Kasumi-1 (cell line): Measurements from ENCODE around the gene CX3CR1.
"Not testable (repeated sequence)": the region's sequence is repeated elsewhere in the genome, so short reads cannot be mapped to it uniquely, and the experiment has no call there.

Experiments used
- DNase-seq, 2 experiments: peaks; one replicate each; lab custom pipeline; 2025; lab: John Stamatoyannopoulos, UW

Gene CX3CR1

GRCh38 chr3:39279745-39280517, at the start of gene CX3CR1:
Gene CX3CR1, minus strand, starts transcription at chr3:39280036. Its CDS starts 13,527 bp downstream, at chr3:39266509.
- peak; percentile 65 to 75 for DNase-seq

- DNase-seq: no peak
Observed at GRCh38 chr3:39329493-39329892, 49.7 kb upstream of the CX3CR1 start, which contains the start of gene CCR8. Gene CCR8, plus strand, starts transcription at chr3:39329709. Its CDS starts 2,623 bp downstream, at chr3:39332332.

- DNase-seq: no peak
Observed at GRCh38 chr3:39327746-39328349, 48.0 kb upstream of the CX3CR1 start.

GRCh38 chr3:39327053-39327745, 47.4 kb upstream of the CX3CR1 start:
- no peak for DNase-seq

GRCh38 chr3:39325236-39325635, 45.4 kb upstream of the CX3CR1 start:
- DNase-seq: no peak

GRCh38 chr3:39323494-39323893, 43.7 kb upstream of the CX3CR1 start:
- DNase-seq: peak; percentile 18 to 27

GRCh38 chr3:39322936-39323335, 43.1 kb upstream of the CX3CR1 start:
- no peak for DNase-seq

- not testable (repeated sequence) for DNase-seq
Observed at GRCh38 chr3:39322209-39322715, 42.4 kb upstream of the CX3CR1 start.

GRCh38 chr3:39321574-39321983, 41.7 kb upstream of the CX3CR1 start:
- not testable (repeated sequence) for DNase-seq

GRCh38 chr3:39319249-39319648, 39.4 kb upstream of the CX3CR1 start:
- DNase-seq: no peak

- no peak for DNase-seq
Observed at GRCh38 chr3:39318301-39318700, 38.5 kb upstream of the CX3CR1 start.

- DNase-seq: peak in 1 of 2 experiments; percentile 13
Observed at GRCh38 chr3:39317571-39318169, 37.8 kb upstream of the CX3CR1 start.

- no peak for DNase-seq
Observed at GRCh38 chr3:39315420-39315819, 35.6 kb upstream of the CX3CR1 start.

GRCh38 chr3:39313289-39313688, 33.5 kb upstream of the CX3CR1 start:
- DNase-seq: no peak

- DNase-seq: no peak
Observed at GRCh38 chr3:39302178-39302577, 22.3 kb upstream of the CX3CR1 start.

- no peak for DNase-seq
Observed at GRCh38 chr3:39299279-39299678, 19.4 kb upstream of the CX3CR1 start.

- no peak for DNase-seq
Observed at GRCh38 chr3:39296197-39297077, 16.6 kb upstream of the CX3CR1 start.

GRCh38 chr3:39295184-39295775, 15.4 kb upstream of the CX3CR1 start:
- no peak for DNase-seq

GRCh38 chr3:39294446-39295183, 14.8 kb upstream of the CX3CR1 start:
- no peak for DNase-seq

GRCh38 chr3:39292961-39293360, 13.1 kb upstream of the CX3CR1 start:
- no peak for DNase-seq
